ENCODE measurements around the gene ZNF711.
A peak's percentile ranks its signal among the peaks of the same experiment; 100 is the strongest.
"Not testable (repeated sequence)": the region's sequence is repeated elsewhere in the genome, so short reads cannot be mapped to it uniquely, and the experiment has no call there.

Gene ZNF711

GRCh38 chrX:85243761-85244449 is at the start of gene ZNF711, which contains the start of gene SATL1:
Gene ZNF711 (plus strand): TSS chrX:85243991. CDS start chrX:85247573, 3,582 bp downstream.
Gene SATL1 (minus strand): TSS chrX:85243779. CDS start chrX:85108968, 134,811 bp downstream.
- peak; percentile 45 to 54 for DNase-seq (ENCODE audit: low read depth in 2 of 2)

DNA sequence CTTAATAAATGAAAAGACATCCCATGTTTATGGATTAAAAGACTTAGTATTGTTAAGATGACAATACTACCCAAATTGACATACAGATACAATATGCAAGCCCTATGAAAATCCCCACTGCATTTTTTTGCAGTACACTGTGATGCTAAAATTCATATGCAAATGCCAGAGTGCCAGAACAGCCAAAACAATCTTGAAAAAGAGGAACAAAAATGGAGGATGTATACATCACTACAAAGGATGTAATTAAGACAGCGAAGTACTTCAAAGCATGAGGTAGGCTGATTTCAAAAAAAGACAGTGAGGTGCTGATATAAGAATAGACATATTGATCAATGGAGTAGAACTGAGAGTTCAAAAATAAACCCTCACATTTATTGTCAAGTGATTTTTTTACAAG is 47.5 kb upstream of the ZNF711 start:
- no peak for DNase-seq (ENCODE audit: low read depth in 2 of 2)

- DNase-seq (ENCODE audit: low read depth in 2 of 2) = no peak
Observed at GRCh38 chrX:85203461-85203970, 40.3 kb upstream of the ZNF711 start.

DNA sequence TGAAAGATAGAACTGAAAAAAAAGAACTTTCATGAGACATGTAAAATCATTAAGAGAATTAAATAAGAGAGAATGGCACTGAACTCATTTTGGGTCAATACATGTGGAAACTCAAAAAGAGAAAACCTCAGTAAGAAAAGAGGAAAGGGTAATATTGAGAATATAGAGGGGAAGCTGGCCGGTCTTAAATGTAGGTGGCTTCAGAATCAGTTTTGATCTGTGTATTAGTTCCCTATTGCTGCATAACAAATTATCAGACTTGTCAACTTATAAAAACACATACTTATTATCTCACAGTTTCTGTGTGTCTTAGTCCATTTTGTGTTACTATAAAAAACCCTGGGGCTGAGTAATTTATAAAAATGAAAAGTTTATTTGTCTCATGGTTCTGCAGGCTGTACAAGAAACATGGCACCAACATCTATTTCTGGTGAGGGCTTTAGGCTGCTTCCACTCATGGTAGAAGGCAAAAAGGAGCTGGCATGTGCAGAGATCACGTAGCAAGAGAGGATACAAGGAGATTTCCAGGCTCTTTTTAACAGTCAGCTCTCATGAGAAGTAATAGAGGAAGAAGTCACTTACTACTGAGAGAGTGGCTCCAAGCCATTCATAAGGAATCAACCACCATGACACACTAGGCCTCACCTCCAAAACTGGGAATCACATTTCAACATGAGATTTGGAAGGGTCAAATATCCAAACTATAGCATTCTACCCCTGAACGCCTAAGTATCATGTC is 29.8 kb upstream of the ZNF711 start:
- no peak for DNase-seq (ENCODE audit: low read depth in 2 of 2)

- no peak for DNase-seq (ENCODE audit: low read depth in 2 of 2)
Observed at GRCh38 chrX:85215946-85216345, 27.8 kb upstream of the ZNF711 start.

- DNase-seq (ENCODE audit: low read depth in 2 of 2) = no peak
Observed at GRCh38 chrX:85221361-85221760, 22.4 kb upstream of the ZNF711 start.

- no peak for DNase-seq (ENCODE audit: low read depth in 2 of 2)
Observed at GRCh38 chrX:85223359-85223758, 20.4 kb upstream of the ZNF711 start.

GRCh38 chrX:85243155-85243554 is 636 bp upstream of the ZNF711 start:
- no peak for DNase-seq (ENCODE audit: low read depth in 2 of 2)

DNA sequence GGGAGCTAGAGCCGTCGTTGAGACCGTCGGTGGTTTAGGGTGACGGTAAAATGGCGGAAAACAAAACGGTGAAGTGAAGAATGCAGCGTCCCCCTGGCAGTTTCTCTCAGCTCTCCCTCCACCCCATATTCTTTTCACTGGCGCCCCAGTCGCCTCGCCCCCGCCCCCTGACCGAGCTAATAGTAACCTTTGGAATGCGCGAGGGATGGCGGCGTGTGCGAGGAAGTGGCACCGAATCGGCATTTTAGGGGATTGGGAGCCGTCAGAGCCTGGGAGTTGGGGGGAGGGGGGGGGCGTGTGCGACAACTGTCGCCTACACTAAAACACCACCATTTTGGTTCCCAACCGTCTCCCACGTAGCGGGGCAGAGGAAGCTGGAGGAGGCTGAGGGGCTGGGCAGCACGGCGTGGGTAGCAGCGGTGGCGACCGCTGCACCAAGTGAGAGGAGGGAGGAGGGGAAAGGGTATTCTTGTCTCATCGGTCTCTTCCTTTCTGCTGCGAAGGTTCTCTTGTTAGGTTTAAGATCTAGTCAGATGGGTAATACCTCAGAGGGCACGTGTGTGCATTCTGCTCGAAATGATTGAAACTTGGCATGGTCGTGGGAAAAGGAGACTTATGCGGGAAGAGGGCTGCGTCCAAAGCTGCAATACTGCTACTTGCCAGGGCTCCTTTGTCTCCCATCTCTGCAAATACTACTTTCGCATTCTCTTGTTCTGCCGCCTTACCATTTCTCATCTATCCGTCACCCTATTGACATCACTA is 840 bp downstream of the ZNF711 start:
- DNase-seq (ENCODE audit: low read depth in 2 of 2) = no peak

- DNase-seq (ENCODE audit: low read depth in 2 of 2) = not testable (repeated sequence)
Observed at GRCh38 chrX:85285286-85285685, 41.5 kb downstream of the ZNF711 start.

DNA sequence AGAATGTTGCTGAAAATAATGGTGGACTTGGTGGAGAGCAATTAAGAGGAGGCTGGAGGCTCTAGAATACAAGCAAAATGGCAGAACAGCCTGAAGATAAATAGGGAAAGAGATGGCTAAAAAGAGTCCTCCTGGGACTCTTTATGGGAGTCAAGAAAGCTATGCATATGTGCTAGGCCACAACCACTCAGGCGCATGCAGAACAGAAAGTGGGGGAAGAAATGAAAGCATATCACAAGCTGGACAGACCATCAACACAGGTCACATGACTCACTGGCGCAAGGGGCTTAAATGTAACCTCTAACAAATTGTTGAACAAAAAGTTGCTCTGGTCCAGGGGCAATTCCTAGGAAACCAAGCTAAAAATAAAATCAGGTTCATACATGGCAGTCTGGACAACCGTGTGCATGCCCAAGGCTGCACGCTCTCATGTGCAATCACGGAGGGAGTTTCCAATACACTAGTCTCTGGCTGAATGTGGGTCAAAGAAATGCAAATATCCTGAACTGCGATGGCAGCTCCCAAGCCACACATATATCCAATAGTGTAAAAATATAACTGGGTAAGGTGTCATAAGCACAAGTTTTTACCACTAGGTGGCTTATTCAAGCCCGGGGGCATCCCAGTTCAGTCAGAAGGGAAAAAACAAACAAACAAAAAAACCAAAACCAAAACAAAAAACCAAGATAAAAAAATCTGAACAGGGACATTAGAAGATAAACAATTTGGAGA is 45.4 kb downstream of the ZNF711 start:
- DNase-seq (ENCODE audit: low read depth in 2 of 2) = no peak

DNA sequence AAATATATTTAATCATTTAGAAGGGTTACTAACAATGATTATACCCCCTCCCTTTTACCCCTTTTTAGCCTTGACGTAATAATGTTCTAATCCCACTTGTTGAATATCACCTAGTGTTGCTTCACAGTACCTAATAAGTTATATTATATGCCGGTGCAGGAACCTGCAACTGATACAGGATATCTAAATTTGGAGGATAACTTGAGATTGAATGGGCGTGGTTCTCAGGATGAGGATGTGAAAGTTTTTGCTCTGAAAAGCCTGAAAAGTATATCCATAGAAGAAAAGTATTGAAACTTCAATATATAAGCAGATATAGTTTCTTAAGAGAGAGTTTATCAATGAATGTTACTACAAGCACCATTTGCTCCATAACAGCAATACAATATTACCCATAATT is 59.8 kb downstream of the ZNF711 start:
- no peak for DNase-seq (ENCODE audit: low read depth in 2 of 2)

GRCh38 chrX:85309717-85310116 is 65.9 kb downstream of the ZNF711 start:
- DNase-seq (ENCODE audit: low read depth in 2 of 2) = no peak

GRCh38 chrX:85311348-85311747 is 67.6 kb downstream of the ZNF711 start:
- not testable (repeated sequence) for DNase-seq (ENCODE audit: low read depth in 2 of 2)
